Measurements from ENCODE around the gene CCDC9. TPM values are rescaled to one million over a fixed set of nuclear protein-coding genes. Genes with fewer than 3 reads are reported as not detected.

CCDC9 gene
- polyA plus RNA-seq, 3 donors: 6.3 to 10.0 (median 7.6) TPM

- Histone ChIP-seq H4K20me1 (ENCODE audit: insufficient read depth, low read length) (peaks cover 64% of the 10 kb centered on the region), H2AFZ (ENCODE audit: insufficient read depth, low read depth, low read length, poor library complexity, severe bottlenecking) (no peak overlapping the region), H3K27ac (ENCODE audit: low read depth in 1 of 2, low read length in 2 of 2) (peak overlapping the region; percentile 52 to 92), H3K4me2 (replicated peaks; ENCODE audit: extremely low read depth, low read length, poor library complexity, severe bottlenecking) (peak overlapping the region; percentile 90), H3K36me3 (replicated peaks in 1 of 2; ENCODE audit: control insufficient read depth in 1 of 2, insufficient read depth in 2 of 2, low read length in 2 of 2) (peaks cover 19 to 33% of the 10 kb centered on the region in 2 donors), H3K79me2 (ENCODE audit: insufficient read depth, low read length) (peaks cover 74% of the 10 kb centered on the region), H3K9ac (ENCODE audit: insufficient read depth, low read length, poor library complexity, severe bottlenecking) (peak overlapping the region; percentile 15), H3K9me3 (replicated peaks in 1 of 2; ENCODE audit: control insufficient read depth in 1 of 2, insufficient read depth in 1 of 2, low read length in 2 of 2) (no peaks in the 10 kb centered on the region), H3K4me1 (ENCODE audit: control insufficient read depth in 1 of 2, insufficient read depth in 2 of 2, low read length in 2 of 2) (peaks cover 89 to 92% of the 10 kb centered on the region in 2 donors), H3K4me3 (replicated peaks in 1 of 3; ENCODE audit: low read depth in 2 of 3, low read length in 3 of 3) (peak overlapping the region; percentile 45 to 92 (median 92)), H3K27me3 (ENCODE audit: control insufficient read depth in 2 of 2, insufficient read depth in 2 of 2, low read length in 2 of 2) (no peaks in the 10 kb centered on the region)
- Mint-ChIP-seq H3K9me3 (peaks cover 0 to 9% (median 3%) of the 10 kb centered on the region in 7 donors), H3K27ac (peak overlapping the region; percentile 88 to 100 (median 99)), H3K36me3 (peaks cover 64 to 68% of the 10 kb centered on the region in 2 donors), H3K4me3 (peak overlapping the region; percentile 96 to 99), H3K4me1 (peaks cover 72% of the 10 kb centered on the region), H3K27me3 (ENCODE audit: low read depth in 3 of 3) (peaks cover under 1 to 9% (median 3%) of the 10 kb centered on the region in 3 donors)
- TF ChIP-seq CTCF (IDR thresholded peaks at IDR 0.05): no peak
- no peak for DNase-seq
- 83% methylated on average over 1 of the region's 5 CpGs for WGBS (ENCODE audit: insufficient coverage)
- intact Hi-C loops (cut with micrococcal nuclease): no loop called here
Measured at GRCh38 chr19:47312366-47313006, 56.2 kb downstream of the CCDC9 start.

- no peaks in the 10 kb centered on the region for H3K9me3 ChIP-seq (replicated peaks in 1 of 2; ENCODE audit: control insufficient read depth in 1 of 2, insufficient read depth in 1 of 2, low read length in 2 of 2)
- Mint-ChIP-seq H3K4me3 (peak overlapping the region; percentile 75 to 99), H3K27ac (peak overlapping the region; percentile 88 to 100 (median 96)), H3K36me3 (peaks cover 75 to 81% of the 10 kb centered on the region in 2 donors), H3K27me3 (ENCODE audit: low read depth in 3 of 3) (peaks cover 3 to 14% (median 3%) of the 10 kb centered on the region in 3 donors), H3K4me1 (peaks cover 70% of the 10 kb centered on the region), H3K9me3 (peaks cover 0 to 11% (median 3%) of the 10 kb centered on the region in 7 donors)
- peak overlapping the region; percentile 52 to 92 for H3K27ac ChIP-seq (ENCODE audit: low read depth in 1 of 2, low read length in 2 of 2)
- no CpG with 5 or more reads among the region's 10 CpGs for WGBS (ENCODE audit: insufficient coverage)
- H2AFZ ChIP-seq (ENCODE audit: insufficient read depth, low read depth, low read length, poor library complexity, severe bottlenecking): no peak overlapping the region
- peaks cover 19 to 47% of the 10 kb centered on the region in 2 donors for H3K36me3 ChIP-seq (replicated peaks in 1 of 2; ENCODE audit: control insufficient read depth in 1 of 2, insufficient read depth in 2 of 2, low read length in 2 of 2)
- intact Hi-C loops (cut with micrococcal nuclease): no loop called here
- H3K4me2 ChIP-seq (replicated peaks; ENCODE audit: extremely low read depth, low read length, poor library complexity, severe bottlenecking): peak overlapping the region; percentile 90
- peaks cover 80 to 90% of the 10 kb centered on the region in 2 donors for H3K4me1 ChIP-seq (ENCODE audit: control insufficient read depth in 1 of 2, insufficient read depth in 2 of 2, low read length in 2 of 2)
- H3K27me3 ChIP-seq (ENCODE audit: control insufficient read depth in 2 of 2, insufficient read depth in 2 of 2, low read length in 2 of 2): no peaks in the 10 kb centered on the region
- H3K79me2 ChIP-seq (ENCODE audit: insufficient read depth, low read length): peaks cover 85% of the 10 kb centered on the region
- DNase-seq: no peak
- H4K20me1 ChIP-seq (ENCODE audit: insufficient read depth, low read length): peaks cover 74% of the 10 kb centered on the region
- no peak overlapping the region for H3K9ac ChIP-seq (ENCODE audit: insufficient read depth, low read length, poor library complexity, severe bottlenecking)
- no peak for TF ChIP-seq CTCF (IDR thresholded peaks at IDR 0.05)
- H3K4me3 ChIP-seq (replicated peaks in 1 of 3; ENCODE audit: low read depth in 2 of 3, low read length in 3 of 3): peak overlapping the region in 1 of 3 experiments; percentile 92
Measured at GRCh38 chr19:47313754-47314295, 57.5 kb downstream of the CCDC9 start.
